ENCODE results near the gene MAGI1.

GRCh38 chr3:65974509-65974908 lies 64.2 kb downstream of the MAGI1 start:
- TF ChIP-seq CTCF (IDR thresholded peaks at IDR 0.05 in 8 of 11, conservative IDR thresholded peaks at IDR 0.05 in 3 of 11) (no peak), POLR2AphosphoS5 (IDR thresholded peaks at IDR 0.05) (no peak), POLR2A (IDR thresholded peaks at IDR 0.05) (no peak)
